Measurements from ENCODE around the gene AMT.
"Not testable (repeated sequence)": the region's sequence is repeated elsewhere in the genome, so short reads cannot be mapped to it uniquely, and the experiment has no call there.

The AMT gene

GRCh38 chr3:49397470-49397869 lies 24.8 kb downstream of the AMT start:
- DNase-seq (ENCODE audit: extremely low spot score, insufficient read length, low read depth) = no peak
- FAIRE-seq = peak; percentile 71

- FAIRE-seq; DNase-seq (ENCODE audit: extremely low spot score, insufficient read length, low read depth): not testable (repeated sequence)
Observed at GRCh38 chr3:49391310-49391709, 31.0 kb downstream of the AMT start.

GRCh38 chr3:49389297-49389696 lies 33.0 kb downstream of the AMT start:
- DNase-seq (ENCODE audit: extremely low spot score, insufficient read length, low read depth) (no peak), FAIRE-seq (no peak)

GRCh38 chr3:49388289-49388820 lies 33.9 kb downstream of the AMT start:
- FAIRE-seq = no peak
- no peak for DNase-seq (ENCODE audit: extremely low spot score, insufficient read length, low read depth)

GRCh38 chr3:49387721-49388120 lies 34.6 kb downstream of the AMT start:
- DNase-seq (ENCODE audit: extremely low spot score, insufficient read length, low read depth) = no peak
- no peak for FAIRE-seq

- DNase-seq (ENCODE audit: extremely low spot score, insufficient read length, low read depth) = no peak
- FAIRE-seq = peak; percentile 38
Observed at GRCh38 chr3:49386056-49386756, 36.1 kb downstream of the AMT start.

GRCh38 chr3:49385617-49386016 lies 36.7 kb downstream of the AMT start:
- FAIRE-seq (no peak), DNase-seq (ENCODE audit: extremely low spot score, insufficient read length, low read depth) (no peak)

GRCh38 chr3:49383387-49383786 lies 38.9 kb downstream of the AMT start:
- DNase-seq (ENCODE audit: extremely low spot score, insufficient read length, low read depth) (no peak), FAIRE-seq (no peak)

GRCh38 chr3:49378249-49378895 lies 43.9 kb downstream of the AMT start:
- FAIRE-seq = no peak
- DNase-seq (ENCODE audit: extremely low spot score, insufficient read length, low read depth) = no peak

GRCh38 chr3:49377483-49377882 lies 44.8 kb downstream of the AMT start:
- FAIRE-seq (peak; percentile 72), DNase-seq (ENCODE audit: extremely low spot score, insufficient read length, low read depth) (no peak)

GRCh38 chr3:49371946-49372345 lies 50.3 kb downstream of the AMT start:
- FAIRE-seq (no peak), DNase-seq (ENCODE audit: extremely low spot score, insufficient read length, low read depth) (no peak)

- no peak for FAIRE-seq
- DNase-seq (ENCODE audit: extremely low spot score, insufficient read length, low read depth) = no peak
Observed at GRCh38 chr3:49370585-49371290, 51.5 kb downstream of the AMT start.
